Measurements from ENCODE around the gene NAT10. TPM values are rescaled to one million over a fixed set of nuclear protein-coding genes. Genes with fewer than 3 reads are reported as not detected.
A peak's percentile ranks its signal among the peaks of the same experiment; 100 is the strongest.
"Not testable (repeated sequence)": the region's sequence is repeated elsewhere in the genome, so short reads cannot be mapped to it uniquely, and the experiment has no call there.

Gene NAT10
- polyA plus RNA-seq (ENCODE audit: insufficient read length in 12 of 12), result 10 to 100 TPM in 11 of 12 donors, not detected in 1; 28.8 to 54.1 (median 34.2) TPM
- long read RNA-seq, donor 1, full-length matches to known transcripts, result 2 of 2 reads
- long read RNA-seq, donor 1, partial matches to known transcripts, result 0 of 2 reads
- long read RNA-seq, donor 1, other reads (novel, unspliced or antisense), result 0 of 2 reads
- long read RNA-seq, donor 2, full-length matches to known transcripts, result 3 of 3 reads
- long read RNA-seq, donor 2, partial matches to known transcripts, result 0 of 3 reads
- long read RNA-seq, donor 2, other reads (novel, unspliced or antisense), result 0 of 3 reads
- long read RNA-seq, donor 3, partial matches to known transcripts, result 0 of 1 reads
- long read RNA-seq, donor 3, other reads (novel, unspliced or antisense), result 0 of 1 reads
- long read RNA-seq, donor 4, full-length matches to known transcripts, result 2 of 2 reads
- long read RNA-seq, donor 4, partial matches to known transcripts, result 0 of 2 reads
- long read RNA-seq, donor 4, other reads (novel, unspliced or antisense), result 0 of 2 reads
- long read RNA-seq, donor 5, result 0 reads
- long read RNA-seq, donor 6, result 0 reads
- long read RNA-seq, donor 7, full-length matches to known transcripts, result 1 of 1 reads
- long read RNA-seq, donor 7, partial matches to known transcripts, result 0 of 1 reads
- long read RNA-seq, donor 7, other reads (novel, unspliced or antisense), result 0 of 1 reads
- long read RNA-seq, donor 8, full-length matches to known transcripts, result 1 of 1 reads
- long read RNA-seq, donor 8, partial matches to known transcripts, result 0 of 1 reads
- long read RNA-seq, donor 8, other reads (novel, unspliced or antisense), result 0 of 1 reads
- long read RNA-seq, donor 9, full-length matches to known transcripts, result 2 of 2 reads
- long read RNA-seq, donor 9, partial matches to known transcripts, result 0 of 2 reads
- long read RNA-seq, donor 9, other reads (novel, unspliced or antisense), result 0 of 2 reads
- long read RNA-seq, donor 10, full-length matches to known transcripts, result 2 of 2 reads
- long read RNA-seq, donor 10, partial matches to known transcripts, result 0 of 2 reads
- long read RNA-seq, donor 10, other reads (novel, unspliced or antisense), result 0 of 2 reads
- long read RNA-seq, donor 11, full-length matches to known transcripts, result 2 of 2 reads
- long read RNA-seq, donor 11, partial matches to known transcripts, result 0 of 2 reads
- long read RNA-seq, donor 11, other reads (novel, unspliced or antisense), result 0 of 2 reads

DNA sequence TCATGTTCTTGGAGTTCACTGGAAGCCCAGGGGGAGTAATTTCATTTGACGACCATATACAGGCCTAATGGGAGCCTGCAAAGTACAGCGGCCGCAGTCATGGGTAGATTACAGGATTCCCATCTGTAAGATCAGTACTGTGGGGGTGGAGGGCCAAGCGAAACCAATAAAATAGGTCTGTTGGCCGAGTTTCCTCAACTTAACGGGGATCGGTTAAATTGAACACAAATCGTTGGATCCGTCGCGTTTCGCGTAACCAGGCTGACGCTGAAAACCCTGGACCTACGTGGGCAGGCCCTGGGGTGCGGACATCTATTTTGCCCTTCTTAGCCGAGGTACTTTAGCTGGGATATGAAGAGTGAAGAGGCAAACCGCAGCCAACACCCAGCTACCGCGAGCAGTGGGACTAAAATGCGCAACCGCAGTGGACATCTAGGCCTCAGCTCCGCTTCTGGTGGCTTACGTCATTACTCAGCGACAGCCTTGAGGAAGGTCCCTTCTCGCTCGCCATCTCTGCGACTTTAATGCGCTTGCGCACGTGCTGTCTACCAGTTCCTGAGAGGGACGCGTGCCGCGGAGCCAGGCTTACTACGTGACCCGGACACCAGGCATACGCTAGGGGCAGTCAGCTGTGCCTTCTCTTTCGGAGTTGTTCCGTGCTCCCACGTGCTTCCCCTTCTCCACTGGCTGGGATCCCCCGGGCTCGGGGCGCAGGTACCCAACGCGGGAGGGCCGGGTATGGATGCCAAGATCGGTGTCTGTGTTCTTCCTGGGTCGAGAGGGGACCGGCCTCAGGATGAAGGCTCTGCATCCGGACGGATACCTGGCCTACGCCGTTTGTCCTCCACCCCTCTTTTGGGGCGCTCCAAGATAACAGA, at the start of gene NAT10:
NAT10 (plus strand) TSS at position 551 of the 878 bp plus-strand sequence. CDS start 2,597 bp downstream, outside the sequence.
- peak; percentile 99 for DNase-seq

DNA sequence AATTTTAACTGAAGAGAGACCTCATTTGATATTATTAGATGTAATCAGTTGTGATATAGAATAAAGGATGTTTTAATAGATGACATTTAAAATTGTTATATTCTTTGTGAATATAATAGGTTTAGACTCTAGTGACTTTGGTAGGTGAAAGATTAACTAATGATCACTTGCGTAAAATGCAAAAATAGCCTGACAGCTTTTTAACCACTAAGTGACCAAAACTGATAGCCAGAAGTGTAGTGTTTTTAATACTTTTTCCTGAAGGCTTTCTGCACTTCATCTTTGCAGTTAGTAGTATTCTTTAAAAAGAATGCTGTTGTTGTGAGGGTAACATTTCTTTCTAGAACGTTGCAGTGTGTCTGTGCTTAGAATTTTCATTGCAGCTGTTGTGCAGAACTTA, 48.8 kb upstream of the NAT10 start:
- no peak for DNase-seq

DNA sequence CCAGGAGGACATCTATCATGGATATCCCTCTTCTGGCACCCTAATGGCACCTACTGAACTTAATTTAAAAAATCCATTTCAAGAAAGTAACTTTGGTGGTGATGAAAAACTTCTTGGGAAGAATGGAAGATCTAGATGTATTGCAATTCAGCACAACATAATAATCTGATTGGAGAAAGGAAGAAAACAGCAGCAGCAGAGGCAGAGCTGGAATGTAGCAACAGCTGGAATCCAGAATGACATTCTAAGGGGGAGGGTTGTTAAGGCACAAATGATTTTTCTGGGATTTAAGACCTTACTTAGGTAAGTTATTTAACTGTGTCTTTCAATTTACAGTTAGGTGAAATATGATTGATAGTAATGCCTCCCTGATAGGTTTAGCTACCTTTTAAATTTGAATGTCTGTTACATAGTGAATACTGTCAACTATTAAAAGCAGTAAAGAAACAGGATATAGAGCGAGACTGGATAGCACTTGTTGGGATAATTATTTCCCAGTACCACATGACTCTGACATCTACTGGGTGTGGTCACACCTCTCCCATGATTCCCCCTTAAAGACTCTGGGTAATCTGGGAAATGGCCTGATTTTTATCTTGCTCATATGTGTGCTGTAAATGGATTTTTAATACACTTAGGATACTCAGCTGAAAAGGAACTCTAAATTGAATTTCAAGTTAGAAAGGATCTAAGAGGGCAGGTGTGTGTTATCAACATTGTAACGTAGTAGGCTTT, 42.2 kb upstream of the NAT10 start:
- DNase-seq, result no peak

DNA sequence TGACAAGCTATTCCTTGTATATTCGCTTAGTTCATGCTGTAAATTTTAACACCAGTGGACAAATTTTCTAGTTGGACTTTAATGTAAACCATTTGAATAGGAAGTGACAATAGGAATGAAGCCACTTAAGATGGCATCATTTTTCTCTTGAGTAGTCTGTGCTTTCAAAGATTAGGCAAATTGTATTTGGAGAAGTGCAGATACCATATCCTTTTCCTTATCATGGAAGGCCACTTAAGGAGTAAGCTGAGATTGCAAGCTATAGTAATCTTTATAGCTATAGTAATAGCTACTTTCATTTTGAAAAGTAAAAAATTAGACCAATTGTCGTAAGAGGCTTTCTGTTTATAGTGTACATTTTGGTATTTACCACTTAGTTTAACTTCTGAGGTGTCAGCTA, 41.1 kb upstream of the NAT10 start:
- DNase-seq, result no peak

DNA sequence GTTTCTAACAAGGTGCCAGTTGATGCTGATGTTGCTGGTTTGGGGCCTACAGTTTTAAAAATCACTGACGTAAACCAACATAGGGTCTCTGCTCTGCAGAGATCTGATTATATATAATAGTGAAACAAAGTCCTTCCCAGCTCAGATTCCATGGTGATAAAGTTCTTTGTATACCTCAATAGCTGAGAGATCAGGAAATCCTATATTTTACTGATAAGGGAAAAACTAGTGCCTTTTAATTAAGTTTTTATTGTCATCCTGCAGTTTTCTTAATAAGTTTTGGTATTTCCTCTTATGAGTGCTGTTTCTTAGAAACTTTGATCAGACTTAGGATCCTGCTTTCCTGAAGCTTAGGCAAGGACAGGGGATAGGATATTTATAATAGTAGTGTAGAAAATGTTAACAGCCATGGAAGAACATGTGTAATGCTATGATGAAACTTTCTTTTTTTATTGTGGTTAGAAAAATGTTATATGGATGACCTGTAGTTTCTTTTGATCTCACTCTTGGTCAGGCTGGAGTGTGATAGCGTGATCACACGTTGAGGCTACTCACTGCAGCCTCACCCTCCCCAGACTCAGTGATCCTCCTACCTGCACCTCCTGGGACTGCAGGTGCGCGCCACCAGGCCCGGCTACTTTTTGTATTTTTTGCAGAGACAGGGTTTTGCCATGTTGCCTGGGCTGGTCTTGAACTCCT, 39.8 kb upstream of the NAT10 start:
- DNase-seq, result no peak

DNA sequence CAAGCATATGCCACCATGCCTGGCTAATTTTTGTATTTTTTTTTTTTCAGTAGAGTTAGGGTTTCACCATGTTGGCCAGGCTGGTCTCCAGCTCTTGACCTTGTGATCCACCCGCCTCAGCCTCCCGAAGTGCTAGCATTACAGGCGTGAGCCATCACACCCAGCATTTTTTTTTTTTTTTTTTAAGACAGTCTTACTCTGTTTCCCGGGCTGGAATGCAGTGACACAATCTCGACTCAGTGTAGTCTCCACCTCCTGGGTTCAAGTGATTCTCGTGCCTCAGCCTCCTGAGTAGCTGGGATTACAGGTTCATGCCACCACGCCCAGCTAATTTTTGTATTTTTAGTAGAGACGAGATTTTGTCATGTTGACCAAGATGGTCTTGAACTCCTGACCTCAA, 38.7 kb upstream of the NAT10 start:
- DNase-seq, result not testable (repeated sequence)

DNA sequence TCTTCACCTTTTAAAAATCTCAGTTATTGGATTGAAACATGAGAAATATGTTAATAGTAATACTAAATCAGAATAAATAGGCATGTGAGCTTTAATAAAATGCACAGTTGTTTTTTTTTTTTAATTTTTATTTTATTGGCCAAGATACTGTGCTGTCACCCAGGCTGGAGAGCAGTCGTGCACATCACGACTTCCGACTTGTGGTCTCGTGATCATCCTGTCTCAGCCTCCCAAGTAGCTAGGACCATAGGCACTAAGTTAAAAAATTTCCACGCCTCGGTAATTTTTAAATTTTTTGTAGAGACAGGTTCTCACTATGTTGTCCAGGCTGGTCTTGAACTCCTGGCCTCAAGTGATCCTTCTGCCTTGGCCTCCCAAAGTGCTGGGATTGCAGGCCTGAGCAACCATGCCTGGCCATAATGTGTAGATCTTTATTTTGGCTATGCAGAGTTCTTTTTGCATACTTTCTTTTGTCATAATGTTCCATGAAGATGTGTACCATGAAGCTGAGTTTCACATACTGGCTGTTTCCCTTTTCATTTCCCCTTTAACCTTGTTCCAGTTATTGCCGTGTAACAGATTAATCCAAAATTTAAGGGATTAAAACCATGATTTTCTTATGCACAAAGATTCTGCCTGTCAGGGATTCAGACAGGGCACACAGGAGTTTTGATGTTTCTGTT, 37.9 kb upstream of the NAT10 start:
- no peak for DNase-seq

DNA sequence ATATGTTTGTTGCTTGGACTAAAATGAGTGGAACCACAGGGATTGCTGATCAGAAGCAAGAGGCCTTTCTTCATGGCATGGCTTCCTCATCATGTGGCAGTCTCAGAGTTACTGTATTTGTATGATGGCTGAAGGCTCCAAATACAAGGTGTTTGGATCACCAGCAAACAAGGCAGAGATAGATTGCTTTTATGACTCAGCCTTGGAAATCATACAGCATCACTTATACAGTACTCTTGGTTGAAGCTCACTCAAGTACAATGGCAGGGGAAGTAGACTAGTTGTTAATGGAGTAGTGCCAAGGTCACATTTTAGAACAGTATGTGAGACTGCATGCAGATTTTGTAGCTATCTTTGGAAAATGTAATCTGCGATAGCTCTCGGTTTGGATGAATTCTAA, 37.3 kb upstream of the NAT10 start:
- DNase-seq, result no peak

DNA sequence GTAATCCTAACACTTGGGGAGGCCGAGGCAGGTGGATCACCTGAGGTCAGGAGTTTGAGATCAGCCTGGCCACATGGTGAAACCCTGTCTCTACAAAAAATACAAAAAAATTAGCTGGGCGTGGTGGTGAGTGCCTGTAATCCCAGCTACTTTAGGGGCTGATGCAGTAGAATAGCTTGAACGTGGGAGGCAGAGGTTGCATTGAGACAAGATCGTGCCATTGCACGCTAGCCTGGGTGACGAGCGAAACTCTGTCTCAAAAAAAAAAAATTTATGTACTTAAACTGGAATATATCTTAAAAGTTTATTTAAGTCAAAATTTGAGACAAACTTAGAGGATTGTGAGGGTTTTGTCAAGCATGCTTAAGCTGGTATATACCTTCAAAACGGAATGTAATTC, 34.1 kb upstream of the NAT10 start:
- not testable (repeated sequence) for DNase-seq

DNA sequence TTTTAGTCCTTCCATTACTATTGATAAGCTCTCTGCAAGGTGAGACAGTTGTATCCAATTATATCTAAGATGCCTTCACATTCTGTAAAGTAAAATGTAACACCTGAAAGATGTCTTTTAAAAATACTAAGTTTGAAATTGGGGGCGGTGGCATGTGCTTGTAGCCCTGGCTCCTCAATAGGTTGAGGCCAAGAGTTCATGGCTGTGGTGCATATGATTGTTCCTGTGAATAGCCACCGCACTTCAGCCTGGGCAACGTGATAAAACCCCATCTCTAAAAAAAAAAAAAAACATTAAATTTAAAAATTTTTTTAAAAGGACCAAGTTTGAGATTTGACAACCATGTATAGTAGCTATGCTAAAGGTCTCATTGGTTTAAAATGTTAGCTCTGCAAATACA, 33.4 kb upstream of the NAT10 start:
- DNase-seq, result no peak

DNA sequence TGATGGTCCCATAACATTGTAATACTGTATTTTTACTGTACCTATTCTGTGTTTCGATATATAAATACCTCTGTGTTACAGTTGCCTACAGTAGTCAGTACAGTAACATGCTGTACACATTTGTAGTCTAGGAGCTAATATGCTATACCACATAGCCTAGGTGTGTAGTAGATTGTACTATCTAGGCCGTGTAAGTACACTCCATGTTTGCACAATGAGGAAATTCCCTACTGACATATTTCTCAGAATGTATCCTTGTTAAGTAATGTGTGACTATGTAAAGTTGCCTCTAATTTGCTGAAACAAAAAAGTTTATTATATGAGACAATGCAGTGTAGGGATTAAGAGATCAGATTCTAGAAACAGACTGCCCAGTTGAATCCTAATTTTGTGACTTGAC, 32.6 kb upstream of the NAT10 start:
- DNase-seq, result no peak

DNA sequence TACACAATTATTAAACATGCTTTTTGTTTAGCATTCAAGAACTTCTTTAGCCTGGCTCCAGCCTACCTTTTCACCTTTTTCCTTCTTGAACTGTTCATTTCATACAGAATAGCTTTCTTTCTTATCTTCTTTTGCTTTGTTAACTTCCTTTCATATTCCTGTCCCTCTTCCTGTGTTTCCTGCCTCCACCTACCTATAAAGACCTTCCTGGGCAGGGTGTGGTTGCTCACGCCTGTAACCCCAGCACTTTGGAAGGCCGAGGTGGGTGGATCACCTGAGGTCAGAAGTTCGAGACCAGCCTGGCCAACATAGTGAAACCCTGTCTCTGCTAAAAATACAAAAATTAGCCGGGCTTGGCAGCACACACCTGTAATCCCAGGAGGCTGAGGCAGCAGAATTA, 31.0 kb upstream of the NAT10 start:
- no peak for DNase-seq

DNA sequence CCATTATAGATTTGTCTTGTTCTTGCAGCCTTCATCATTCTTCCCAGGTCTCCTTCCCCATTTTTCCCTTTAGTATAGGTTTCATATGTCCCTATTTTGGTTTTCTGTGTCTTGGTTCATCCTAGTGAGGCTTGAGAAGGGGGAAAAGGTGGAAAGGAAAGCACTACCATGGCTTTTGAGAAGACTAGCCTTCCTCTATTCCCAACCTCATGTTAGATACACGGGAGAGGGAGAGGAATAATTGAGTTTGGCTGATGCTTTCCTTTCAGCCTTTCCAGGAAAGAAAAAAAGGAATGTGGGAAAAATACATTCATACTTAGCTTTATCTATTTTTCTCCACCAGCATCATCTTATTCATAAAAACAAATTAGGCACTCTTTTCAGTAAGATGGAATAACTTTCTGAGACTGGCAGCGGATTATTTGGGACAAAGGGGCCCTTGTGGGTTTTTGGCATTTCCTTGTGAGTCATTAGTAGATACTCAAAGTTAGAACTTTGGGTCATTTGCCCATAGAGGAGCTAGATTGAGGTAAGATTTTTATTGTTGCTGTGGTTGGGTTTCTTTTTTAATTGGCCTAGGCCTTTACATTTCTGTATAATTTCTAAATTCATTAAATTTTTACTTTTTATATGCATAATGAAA, 30.1 kb upstream of the NAT10 start:
- DNase-seq, result no peak

DNA sequence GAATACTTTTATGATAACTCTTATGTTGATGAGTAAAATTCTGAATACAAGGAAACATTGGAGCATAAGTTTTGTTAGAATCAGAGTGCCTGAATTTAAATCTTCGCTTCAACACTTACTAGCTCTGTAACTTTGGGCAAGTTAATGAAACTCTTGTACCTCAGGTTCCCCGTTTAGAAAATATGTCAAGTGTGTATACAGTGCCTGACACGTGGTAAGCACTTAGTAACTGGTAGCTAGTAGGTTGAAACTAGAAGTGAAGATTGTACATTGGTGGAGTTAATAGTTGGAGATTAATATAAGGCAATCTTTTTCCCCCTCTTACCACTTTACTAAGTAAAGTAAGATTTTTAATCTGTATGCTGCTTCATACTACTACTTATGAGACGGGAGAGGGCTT, 24.8 kb upstream of the NAT10 start:
- DNase-seq, result no peak

DNA sequence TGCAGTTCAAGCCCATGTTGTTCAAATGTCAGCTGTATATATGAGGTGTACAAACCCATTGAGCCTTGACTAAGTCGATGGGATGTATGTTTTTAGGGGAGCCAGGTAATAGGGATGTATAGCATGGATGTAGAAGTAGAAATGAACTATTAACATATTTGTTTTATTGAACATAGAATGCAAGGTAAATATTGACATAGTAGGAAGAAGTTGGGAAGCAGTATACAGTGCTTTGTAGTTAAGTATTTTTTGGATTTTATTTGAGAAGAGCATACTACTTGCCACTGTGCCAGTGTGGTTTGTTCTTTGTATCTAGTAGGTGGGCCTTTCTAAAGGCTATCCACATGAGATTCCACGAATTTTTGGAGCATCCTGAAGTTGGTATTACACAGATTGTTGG, 20.8 kb upstream of the NAT10 start:
- no peak for DNase-seq

DNA sequence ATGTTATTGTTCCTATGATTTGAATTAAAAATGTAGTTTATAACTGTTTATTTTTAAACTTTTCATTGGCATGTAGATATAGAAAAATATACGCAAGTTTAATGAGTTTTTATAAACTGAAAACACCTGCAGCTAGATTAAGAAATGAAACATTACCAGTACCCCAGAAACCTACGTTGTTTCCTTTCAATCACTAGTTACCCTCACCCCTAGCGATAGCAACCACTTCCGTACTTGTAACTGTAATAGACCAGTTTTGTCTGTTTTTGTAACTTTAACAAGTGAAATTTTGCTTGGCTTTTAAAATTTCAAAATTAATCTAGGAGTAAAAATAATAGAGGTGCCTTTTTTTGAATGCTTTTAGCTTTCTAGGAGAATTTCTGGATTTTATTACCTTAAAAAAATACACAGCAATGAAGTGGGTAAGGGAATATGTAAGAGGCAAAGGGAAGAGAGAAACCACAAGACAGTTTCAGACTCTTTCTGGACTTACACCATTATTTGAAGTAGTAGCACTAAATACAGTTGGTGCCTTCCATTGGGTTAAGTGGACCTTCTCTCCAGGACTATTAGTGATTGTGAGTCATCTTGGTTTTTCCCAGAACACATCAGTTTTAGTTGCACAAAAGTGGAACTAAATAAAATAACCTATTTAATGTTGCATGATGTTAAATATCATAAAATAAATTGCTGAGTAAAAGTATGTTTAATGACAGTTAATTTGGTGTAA, 18.7 kb upstream of the NAT10 start:
- no peak for DNase-seq

DNA sequence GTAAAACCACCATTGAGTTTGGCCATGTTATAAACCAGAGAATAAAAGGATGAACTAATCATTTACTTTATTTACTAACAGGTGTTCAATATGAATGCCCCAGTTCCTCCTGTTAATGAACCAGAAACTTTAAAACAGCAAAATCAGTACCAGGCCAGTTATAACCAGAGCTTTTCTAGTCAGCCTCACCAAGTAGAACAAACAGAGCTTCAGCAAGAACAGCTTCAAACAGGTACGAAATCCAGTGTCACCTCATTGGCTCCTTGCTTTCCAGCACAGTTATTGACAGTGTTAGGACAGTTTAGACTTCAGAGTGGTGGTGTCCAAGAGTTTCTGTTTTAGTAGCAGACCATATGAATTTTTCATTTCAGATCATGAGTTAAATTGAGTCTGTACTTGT, 13.6 kb upstream of the NAT10 start:
- no peak for DNase-seq

DNA sequence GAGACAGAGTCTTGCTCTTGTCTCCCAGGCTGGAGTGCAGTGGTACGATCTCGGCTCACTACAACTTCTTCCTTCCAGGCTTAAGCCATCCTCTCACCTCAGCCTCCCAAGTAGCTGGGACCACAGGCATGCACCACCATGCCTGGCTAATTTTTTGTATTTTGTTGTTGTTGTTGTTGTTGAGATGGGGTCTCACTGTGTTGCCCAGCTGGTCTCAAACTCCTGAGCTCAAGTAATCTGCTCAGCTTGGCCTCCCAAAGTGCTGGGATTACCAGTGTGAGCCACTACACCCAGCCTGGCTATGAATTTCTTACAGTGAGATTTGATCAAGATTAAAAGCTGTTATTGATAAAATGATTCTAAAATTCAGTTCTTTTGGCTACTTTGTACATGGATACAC, 10.5 kb upstream of the NAT10 start:
- not testable (repeated sequence) for DNase-seq

Data from muscle of arm (tissue), 14 donors.